Stomach (tissue), 9 donors: ENCODE data around the gene ZNF646. TPM values are rescaled to one million over a fixed set of nuclear protein-coding genes. Genes with fewer than 3 reads are reported as not detected.

Experiments
- DNase-seq, 2 donors: peaks; one replicate each; pipeline versions ENCODE4 v3.0.0 to v3.0.0-alpha.2; 2013 to 2019
- H3K27ac ChIP-seq, 5 donors: fragments of 200-600 bp in 4 of 5; sonication (generic) in 4 of 5; one replicate each; pipeline ENCODE4 v1.5.1; 2013 to 2019; ENCODE audit warnings: mild to moderate bottlenecking in 1 of 5, moderate library complexity in 1 of 5
- H3K27me3 ChIP-seq, 3 donors: fragments of 200-600 bp; sonication (generic); one replicate each; pipeline ENCODE4 v1.5.1; 2017 to 2019; ENCODE audit warnings: mixed run types in 1 of 3
- H3K36me3 ChIP-seq, 4 donors: fragments of 200-600 bp; sonication (generic); 1 replicate in 3 of 4; 2 replicates in 1 of 4; pipeline ENCODE4 v1.5.1; 2016 to 2019
- H3K4me1 ChIP-seq, 4 donors: fragments of 200-600 bp; sonication (generic); one replicate each; pipeline ENCODE4 v1.5.1; 2016 to 2019
- H3K4me3 ChIP-seq, 4 donors: fragments of 200-600 bp; sonication (generic) in 3 of 4; one replicate each; pipeline ENCODE4 v1.5.1; 2016 to 2019; ENCODE audit warnings: mild to moderate bottlenecking in 1 of 4
- H3K9me3 ChIP-seq, 4 donors: fragments of 200-600 bp; sonication (generic); one replicate each; pipeline ENCODE4 v1.5.1; 2016 to 2019
- EP300 ChIP-seq: sonication (generic); formaldehyde crosslinking; IDR thresholded peaks from one replicate; pipeline ENCODE4 v1.6.1; 2017; ENCODE audit warnings: antibody characterized with exemption
- POLR2A ChIP-seq, 4 donors: fragments of 450-650 bp; IDR thresholded peaks; one replicate each; pipeline ENCODE4 v1.6.1; 2016; ENCODE audit warnings: antibody characterized with exemption in 4 of 4, control low read depth in 2 of 4, mild to moderate bottlenecking in 1 of 4, moderate library complexity in 1 of 4
- POLR2AphosphoS5 ChIP-seq, 3 donors: sonication (generic); formaldehyde crosslinking; IDR thresholded peaks; one replicate each; pipeline ENCODE4 v1.6.1; 2016; ENCODE audit warnings: antibody characterized with exemption in 3 of 3
- WGBS, 5 donors: extraction: QIAGEN DNeasy Blood & Tissue Kit in 3 of 5; methylation state at CpG; one replicate each; pipeline versions ENCODE4 v1.1.5 to v1.1.7; 2013 to 2018; 5-methylcytosine and 5-hydroxymethylcytosine counted together
- intact Hi-C: fragments of 100-400 bp; cut with DNase I; formaldehyde crosslinking; loops from one replicate; pipeline ENCODE4 v1.15.1; 2023; ENCODE audit warnings: low total_unique reads
- polyA plus RNA-seq, 3 donors: library from polyadenylated mRNA; stranded (reverse); fragments of 200-250 nt; gene quantifications; one replicate each; pipeline ENCODE4 v1.2.3, GENCODE V29; 2013
- total RNA-seq, 5 donors: library from RNA; depleted of rRNA; stranded (reverse); fragments of >200 nt; gene quantifications; one replicate each; pipeline versions ENCODE4 v1.1.0 to v1.2.3, GENCODE V29; 2014 to 2016
- TF ChIP-seq, protein P1 (sequence below), 7 experiments: fragments of 450-650 bp in 4 of 7; fragments of 200-600 bp in 3 of 7; sonication (generic) in 3 of 7; IDR thresholded peaks; one replicate each; pipeline ENCODE4 v1.5.1; 2016 to 2019; ENCODE audit warnings: antibody characterized with exemption in 7 of 7, control low read depth in 2 of 7, mild to moderate bottlenecking in 1 of 7
- donor health status: healthy with polysubstance abuse.
- donor health status: Bipolar disorder and iron deficiency.
- donor health status: healthy.

ZNF646 gene
- total and polyA plus RNA-seq, 8 donors = 2.1 to 13.4 (median 7.7) TPM

DNA sequence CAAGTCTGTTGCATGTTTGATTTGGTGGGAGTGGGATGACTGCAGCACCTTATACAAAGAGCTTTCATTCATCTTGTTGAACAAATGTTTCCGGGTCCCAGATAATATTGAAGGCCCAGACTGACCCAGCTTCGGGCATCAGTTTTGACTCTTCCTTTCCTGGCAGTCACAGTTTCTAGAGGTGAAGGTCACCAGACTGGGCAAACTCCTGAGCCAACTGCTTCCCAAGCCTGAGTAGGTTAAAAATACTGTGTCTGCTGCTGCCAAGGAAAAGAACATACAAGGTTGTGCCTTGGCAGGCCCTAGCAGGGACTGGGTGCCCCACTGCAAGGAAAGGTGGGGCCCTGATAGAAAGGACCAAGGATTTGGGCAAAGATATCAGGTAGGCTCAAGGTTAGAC lies 38.5 kb downstream of the ZNF646 start:
- Histone ChIP-seq H3K27ac (peak overlapping the region; percentile 55 to 83 (median 74)), H3K36me3 (peaks cover 35 to 41% (median 38%) of the 10 kb centered on the region in 4 donors), H3K9me3 (no peaks in the 10 kb centered on the region), H3K27me3 (no peaks in the 10 kb centered on the region), H3K4me1 (peaks cover 42 to 66% (median 57%) of the 10 kb centered on the region in 4 donors), H3K4me3 (no peak overlapping the region)
- 18 to 66% (median 28%) methylated on average over 2 of the region's 2 CpGs for WGBS, 5 donors
- TF ChIP-seq POLR2AphosphoS5 (IDR thresholded peaks at IDR 0.05) (no peak), POLR2A (IDR thresholded peaks at IDR 0.05) (no peak), EP300 (no peak)
- TF ChIP-seq, protein P1, sequence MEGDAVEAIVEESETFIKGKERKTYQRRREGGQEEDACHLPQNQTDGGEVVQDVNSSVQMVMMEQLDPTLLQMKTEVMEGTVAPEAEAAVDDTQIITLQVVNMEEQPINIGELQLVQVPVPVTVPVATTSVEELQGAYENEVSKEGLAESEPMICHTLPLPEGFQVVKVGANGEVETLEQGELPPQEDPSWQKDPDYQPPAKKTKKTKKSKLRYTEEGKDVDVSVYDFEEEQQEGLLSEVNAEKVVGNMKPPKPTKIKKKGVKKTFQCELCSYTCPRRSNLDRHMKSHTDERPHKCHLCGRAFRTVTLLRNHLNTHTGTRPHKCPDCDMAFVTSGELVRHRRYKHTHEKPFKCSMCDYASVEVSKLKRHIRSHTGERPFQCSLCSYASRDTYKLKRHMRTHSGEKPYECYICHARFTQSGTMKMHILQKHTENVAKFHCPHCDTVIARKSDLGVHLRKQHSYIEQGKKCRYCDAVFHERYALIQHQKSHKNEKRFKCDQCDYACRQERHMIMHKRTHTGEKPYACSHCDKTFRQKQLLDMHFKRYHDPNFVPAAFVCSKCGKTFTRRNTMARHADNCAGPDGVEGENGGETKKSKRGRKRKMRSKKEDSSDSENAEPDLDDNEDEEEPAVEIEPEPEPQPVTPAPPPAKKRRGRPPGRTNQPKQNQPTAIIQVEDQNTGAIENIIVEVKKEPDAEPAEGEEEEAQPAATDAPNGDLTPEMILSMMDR (IDR thresholded peaks at IDR 0.05) = no peak
- DNase-seq = no peak
- intact Hi-C loops = no loop called here

DNA sequence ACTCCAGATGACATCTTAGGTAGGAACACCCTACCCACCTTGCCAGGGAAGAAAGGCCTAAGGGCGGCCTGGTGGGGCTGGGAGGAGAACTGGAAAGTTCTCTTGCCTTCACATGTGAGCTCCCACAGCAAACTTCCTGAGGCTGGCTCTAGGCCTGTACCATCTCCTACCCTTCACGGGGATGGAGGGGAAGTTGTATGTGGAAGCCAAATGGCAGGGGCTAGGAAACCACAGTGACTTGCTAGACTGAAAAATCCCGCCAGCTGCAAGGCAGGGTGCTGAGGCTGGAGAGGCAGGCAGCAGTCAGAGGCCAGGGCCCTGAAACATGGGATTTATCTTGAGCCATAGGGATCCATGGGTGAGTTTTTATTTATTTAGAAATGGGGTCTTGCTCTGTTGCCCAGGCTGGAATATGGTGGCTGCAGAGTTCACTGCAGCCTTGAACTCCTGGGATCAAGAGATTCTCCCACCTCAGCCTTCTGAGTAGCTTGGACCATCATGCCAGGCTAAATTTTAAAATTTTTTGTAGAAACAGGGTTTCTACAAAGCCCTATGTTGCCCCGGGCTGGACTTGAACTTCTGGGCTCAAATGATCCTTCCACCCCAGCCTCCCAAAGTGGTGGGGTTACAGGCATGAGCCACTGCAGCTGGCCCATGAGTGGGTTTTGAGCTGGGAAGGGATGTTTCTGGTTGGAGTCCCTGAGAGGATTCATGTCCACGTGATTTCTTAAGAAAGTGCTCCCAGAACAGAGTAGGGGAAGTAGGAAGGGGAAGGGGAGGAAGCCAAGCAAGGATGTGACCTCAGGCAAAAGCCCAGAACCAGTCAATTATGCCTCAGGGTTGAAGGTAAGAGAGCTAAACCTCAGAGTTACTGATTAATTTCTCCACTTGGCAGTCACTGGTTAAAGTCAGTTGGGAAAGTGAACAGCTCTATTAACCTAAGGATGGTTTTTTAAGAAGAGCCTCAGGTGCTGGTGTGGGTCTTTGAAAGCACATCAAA lies 39.2 kb downstream of the ZNF646 start:
- peaks cover 46 to 68% (median 56%) of the 10 kb centered on the region in 4 donors for H3K4me1 ChIP-seq
- DNase-seq = no peak
- intact Hi-C loops = no loop called here
- H3K9me3 ChIP-seq = no peaks in the 10 kb centered on the region
- peaks cover 35 to 41% (median 38%) of the 10 kb centered on the region in 4 donors for H3K36me3 ChIP-seq
- H3K27me3 ChIP-seq = no peaks in the 10 kb centered on the region
- 49 to 61% (median 54%) methylated on average over 5 of the region's 5 CpGs for WGBS, 5 donors
- TF ChIP-seq POLR2AphosphoS5 (IDR thresholded peaks at IDR 0.05) (no peak), EP300 (no peak)
- TF ChIP-seq, protein P1 (IDR thresholded peaks at IDR 0.05) = no peak
- H3K27ac ChIP-seq = peak overlapping the region; percentile 55 to 83 (median 74)
- no peak overlapping the region for H3K4me3 ChIP-seq

DNA sequence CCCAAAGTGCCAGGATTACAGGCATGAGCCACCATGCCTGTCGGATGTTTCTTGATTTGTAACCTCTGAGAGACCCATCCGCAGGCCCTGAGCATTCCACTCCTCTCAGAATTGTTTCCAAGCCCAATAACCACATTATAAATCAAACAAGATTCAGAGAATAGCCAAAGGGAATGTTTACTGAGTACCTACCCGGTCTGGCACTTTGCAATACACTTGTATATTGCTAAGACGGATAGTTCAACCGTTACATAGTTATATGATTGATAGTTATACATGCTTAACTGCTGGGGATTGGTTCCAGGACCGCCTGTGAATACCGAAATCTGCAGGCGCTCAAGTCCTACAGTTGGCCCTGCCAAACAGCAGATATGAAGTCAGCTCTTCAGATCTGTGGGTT lies 40.2 kb downstream of the ZNF646 start:
- peak overlapping the region in 4 of 5 donors; percentile 58 to 83 (median 74) for H3K27ac ChIP-seq
- intact Hi-C loops = no loop called here
- no peaks in the 10 kb centered on the region for H3K27me3 ChIP-seq
- H3K36me3 ChIP-seq = peaks cover 33 to 45% (median 40%) of the 10 kb centered on the region in 4 donors
- TF ChIP-seq POLR2AphosphoS5 (IDR thresholded peaks at IDR 0.05) (no peak), EP300 (no peak), POLR2A (IDR thresholded peaks at IDR 0.05) (no peak)
- TF ChIP-seq, protein P1 (IDR thresholded peaks at IDR 0.05) = no peak
- 56 to 70% (median 62%) methylated on average over 8 of the region's 8 CpGs for WGBS, 5 donors
- no peak overlapping the region for H3K4me3 ChIP-seq
- peaks cover 46 to 69% (median 56%) of the 10 kb centered on the region in 4 donors for H3K4me1 ChIP-seq
- no peak for DNase-seq
- no peaks in the 10 kb centered on the region for H3K9me3 ChIP-seq

DNA sequence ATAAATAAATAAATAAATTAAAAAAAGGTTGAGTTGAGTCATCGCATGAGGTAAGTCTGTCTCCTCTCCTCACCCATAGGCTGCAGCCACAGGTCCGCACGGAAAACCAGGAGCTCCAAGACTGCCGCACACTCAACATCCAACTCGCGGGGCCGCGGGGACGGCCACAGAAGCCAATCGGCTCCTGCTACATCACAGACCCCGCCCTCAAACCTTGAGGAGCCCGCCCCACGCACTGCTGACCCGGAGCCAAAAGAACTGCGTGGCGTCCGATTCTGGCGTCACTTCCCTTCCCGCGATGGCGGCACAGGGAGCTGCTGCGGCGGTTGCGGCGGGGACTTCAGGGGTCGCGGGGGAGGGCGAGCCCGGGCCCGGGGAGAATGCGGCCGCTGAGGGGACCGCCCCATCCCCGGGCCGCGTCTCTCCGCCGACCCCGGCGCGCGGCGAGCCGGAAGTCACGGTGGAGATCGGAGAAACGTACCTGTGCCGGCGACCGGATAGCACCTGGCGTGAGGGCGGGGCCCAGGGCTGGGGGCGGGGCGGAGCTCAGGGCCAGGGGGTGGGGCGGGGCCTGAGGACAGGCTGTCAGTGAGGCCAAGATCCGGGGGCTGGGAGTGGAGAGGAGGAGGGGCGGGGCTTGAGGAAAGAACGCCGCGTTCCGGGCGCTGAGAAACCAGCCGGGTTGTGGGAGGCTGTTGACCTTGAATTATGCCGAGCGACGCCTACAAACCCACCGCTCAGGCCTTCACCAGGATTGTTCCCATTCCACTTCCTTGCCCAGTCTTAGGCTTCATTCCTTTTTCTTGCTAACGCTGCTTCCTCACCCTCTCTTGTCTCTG lies 43.4 kb downstream of the ZNF646 start, which contains the start of gene KAT8:
TSS of gene KAT8 (plus strand) at position 281 of the 839 bp plus-strand sequence. CDS start at position 299, 18 bp downstream.
- peaks cover 41 to 56% (median 46%) of the 10 kb centered on the region in 4 donors for H3K4me1 ChIP-seq
- intact Hi-C loops = no loop called here
- H3K36me3 ChIP-seq = peaks cover 32 to 45% (median 39%) of the 10 kb centered on the region in 4 donors
- DNase-seq = peak; percentile 99
- no peaks in the 10 kb centered on the region for H3K27me3 ChIP-seq
- peak; percentile 65 for TF ChIP-seq EP300
- peak; percentile 96 to 98 (median 97) for TF ChIP-seq POLR2AphosphoS5 (IDR thresholded peaks at IDR 0.05)
- peak in 2 of 4 donors; percentile 45 to 84 for TF ChIP-seq POLR2A (IDR thresholded peaks at IDR 0.05)
- TF ChIP-seq, protein P1 (IDR thresholded peaks at IDR 0.05) = no peak
- no peaks in the 10 kb centered on the region for H3K9me3 ChIP-seq
- H3K4me3 ChIP-seq = peak within 1 kb of the TSS; percentile 50 to 78 (median 64)
- WGBS, 5 donors = 0 to 2% (median 1%) methylated on average over 61 to 68 of the region's 68 CpGs
- H3K27ac ChIP-seq = peak within 1 kb of the TSS; percentile 98 to 99 (median 98)
